DMS79 treated with DMSO at 0.1 percent for 48 hours (cell line): ENCODE data around the gene GAS2L1.

Source experiments
- DNase-seq: peaks from one replicate; lab custom pipeline; 2025; lab: John Stamatoyannopoulos, UW

Gene GAS2L1

GRCh38 chr22:29310065-29310862 is 3.8 kb downstream of the GAS2L1 start:
- no peak for DNase-seq

- no peak for DNase-seq
Observed at GRCh38 chr22:29310863-29311339, 4.5 kb downstream of the GAS2L1 start.

GRCh38 chr22:29311464-29312217 is 5.2 kb downstream of the GAS2L1 start:
- no peak for DNase-seq

GRCh38 chr22:29312218-29313125 is 6.0 kb downstream of the GAS2L1 start:
- DNase-seq: no peak

- DNase-seq: no peak
Observed at GRCh38 chr22:29313126-29313575, 6.7 kb downstream of the GAS2L1 start.

- DNase-seq: no peak
Observed at GRCh38 chr22:29313576-29314466, 7.4 kb downstream of the GAS2L1 start.

GRCh38 chr22:29314537-29315285 is 8.3 kb downstream of the GAS2L1 start:
- DNase-seq: no peak

- no peak for DNase-seq
Observed at GRCh38 chr22:29315286-29316140, 9.1 kb downstream of the GAS2L1 start, which contains the start of gene RASL10A. Gene RASL10A, minus strand, starts transcription at chr22:29315697. Its CDS starts 451 bp downstream, at chr22:29315246.

GRCh38 chr22:29316141-29316828 is 9.8 kb downstream of the GAS2L1 start:
- DNase-seq: no peak

GRCh38 chr22:29317827-29318454 is 11.5 kb downstream of the GAS2L1 start:
- no peak for DNase-seq

GRCh38 chr22:29319072-29319471 is 12.6 kb downstream of the GAS2L1 start:
- no peak for DNase-seq

- no peak for DNase-seq
Observed at GRCh38 chr22:29320546-29320945, 14.1 kb downstream of the GAS2L1 start.

GRCh38 chr22:29323641-29324040 is 17.2 kb downstream of the GAS2L1 start:
- no peak for DNase-seq

- no peak for DNase-seq
Observed at GRCh38 chr22:29325356-29325755, 18.9 kb downstream of the GAS2L1 start.

- DNase-seq: no peak
Observed at GRCh38 chr22:29325785-29326315, 19.4 kb downstream of the GAS2L1 start.

GRCh38 chr22:29326481-29326880 is 20.0 kb downstream of the GAS2L1 start:
- DNase-seq: no peak

GRCh38 chr22:29327089-29327764 is 20.8 kb downstream of the GAS2L1 start:
- DNase-seq: no peak
